NCI-H748 (cell line): ENCODE results near the gene CELSR1.
"Not testable (repeated sequence)": the region's sequence is repeated elsewhere in the genome, so short reads cannot be mapped to it uniquely, and the experiment has no call there.

Experiments
- DNase-seq: peaks from one replicate; lab custom pipeline; 2025; ENCODE audit not compliant: unreplicated experiment; lab: John Stamatoyannopoulos, UW

The CELSR1 gene

DNA sequence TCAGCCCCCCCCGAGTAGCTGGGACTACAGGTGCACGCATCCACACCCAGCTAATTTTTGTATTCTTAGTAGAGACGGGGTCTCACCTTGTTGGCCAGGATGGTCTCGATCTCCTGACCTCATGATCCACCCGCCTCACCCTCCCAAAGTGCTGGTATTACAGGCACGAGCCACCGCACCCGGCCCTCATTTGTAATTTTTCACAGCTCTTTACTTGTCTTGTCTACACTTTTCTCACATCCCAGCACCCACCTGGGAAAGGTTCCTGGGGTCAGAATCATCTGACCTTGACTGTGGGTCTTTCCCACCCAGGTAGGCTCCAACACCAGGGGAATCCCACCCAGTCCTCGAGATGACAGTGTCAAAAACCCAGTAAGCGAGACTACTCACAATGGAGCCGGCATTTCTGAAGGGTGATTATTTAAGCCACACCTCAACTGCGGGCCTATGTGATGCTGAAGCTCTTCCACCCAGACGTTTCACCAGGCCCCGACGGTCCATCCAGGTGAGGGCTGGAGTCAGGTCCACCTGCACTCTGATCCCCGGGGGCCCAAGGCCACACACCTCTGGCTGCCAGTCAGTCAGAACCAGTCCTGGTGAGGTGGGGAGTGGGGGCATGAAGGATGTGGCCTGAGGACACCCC is 23.4 kb downstream of the CELSR1 start:
- no peak for DNase-seq

DNA sequence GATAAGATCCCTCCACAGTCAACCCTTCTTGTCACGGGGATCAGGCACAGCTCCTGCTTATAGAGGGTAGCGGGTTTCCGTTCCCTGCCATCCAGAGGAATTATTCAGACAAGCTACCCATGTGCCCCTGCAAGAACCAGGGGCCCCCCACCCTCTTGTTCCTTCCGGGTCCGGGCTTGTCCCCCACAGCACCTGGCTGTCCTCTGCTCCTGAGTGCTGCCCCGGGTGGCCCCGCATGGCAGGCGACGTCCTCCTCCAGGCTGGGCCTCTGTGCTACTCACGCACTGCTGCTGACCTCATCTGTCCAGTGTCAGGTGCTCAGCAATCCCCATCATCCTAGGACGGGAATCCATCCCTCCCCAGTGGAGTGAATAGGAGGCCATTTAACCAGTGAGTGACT is 24.7 kb downstream of the CELSR1 start:
- no peak for DNase-seq

DNA sequence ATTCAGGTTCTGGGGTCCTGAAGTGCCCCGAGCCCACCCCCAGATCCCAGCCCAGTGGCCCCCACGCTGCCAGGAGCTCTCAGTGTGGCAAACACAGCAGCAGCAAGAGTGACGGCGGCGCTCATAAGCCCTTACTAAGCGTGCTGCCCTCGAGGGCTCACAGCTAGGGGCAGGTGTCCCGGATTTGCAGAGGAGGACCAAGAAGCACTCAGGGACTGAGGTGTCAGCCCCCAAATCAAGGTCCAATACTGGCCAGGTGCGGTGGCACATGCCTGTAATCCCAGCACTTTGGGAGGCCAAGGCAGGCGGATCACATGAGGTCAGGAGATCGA is 25.4 kb downstream of the CELSR1 start:
- DNase-seq: no peak

DNA sequence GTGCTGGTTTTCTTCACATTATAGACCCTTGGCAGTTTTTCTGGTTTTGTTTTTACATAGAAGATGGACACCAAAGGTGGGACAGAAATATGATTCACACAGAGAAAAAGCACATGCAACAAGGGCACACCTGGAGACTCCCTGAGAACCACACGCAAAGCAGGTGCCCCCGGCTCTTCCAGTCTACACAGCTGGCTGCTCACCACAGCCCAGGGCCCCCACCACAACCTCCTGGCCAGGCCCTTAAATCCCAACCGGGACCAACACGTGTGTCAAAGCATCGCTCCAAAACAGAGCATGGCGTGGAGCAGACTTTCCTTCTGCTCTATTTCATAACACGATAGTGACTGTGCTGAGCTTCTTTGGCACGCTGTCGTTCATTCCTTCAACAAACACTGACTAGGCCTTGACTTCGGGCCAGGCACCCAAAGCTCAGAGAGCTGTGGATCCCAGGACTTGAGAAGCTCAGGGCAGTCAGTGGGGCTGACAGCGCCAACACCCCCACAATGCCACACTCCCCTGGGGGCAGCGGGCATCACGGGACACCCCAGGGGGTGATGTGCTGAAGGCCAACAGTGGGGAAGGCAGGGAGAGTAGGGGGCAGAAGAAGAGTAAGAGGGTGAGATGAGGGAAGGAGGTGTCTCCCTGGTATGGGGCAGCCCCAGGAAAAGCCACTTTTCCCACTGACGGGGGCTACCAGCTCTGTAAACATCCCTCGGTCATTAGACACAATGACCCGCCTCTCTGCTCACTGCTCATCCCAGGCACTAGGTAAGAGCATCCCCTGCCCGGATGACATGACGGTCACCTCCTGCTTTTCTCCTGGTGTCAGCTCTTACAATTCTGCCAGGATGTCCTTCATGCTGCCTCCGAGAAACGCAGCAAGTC is 26.0 kb downstream of the CELSR1 start:
- no peak for DNase-seq

DNA sequence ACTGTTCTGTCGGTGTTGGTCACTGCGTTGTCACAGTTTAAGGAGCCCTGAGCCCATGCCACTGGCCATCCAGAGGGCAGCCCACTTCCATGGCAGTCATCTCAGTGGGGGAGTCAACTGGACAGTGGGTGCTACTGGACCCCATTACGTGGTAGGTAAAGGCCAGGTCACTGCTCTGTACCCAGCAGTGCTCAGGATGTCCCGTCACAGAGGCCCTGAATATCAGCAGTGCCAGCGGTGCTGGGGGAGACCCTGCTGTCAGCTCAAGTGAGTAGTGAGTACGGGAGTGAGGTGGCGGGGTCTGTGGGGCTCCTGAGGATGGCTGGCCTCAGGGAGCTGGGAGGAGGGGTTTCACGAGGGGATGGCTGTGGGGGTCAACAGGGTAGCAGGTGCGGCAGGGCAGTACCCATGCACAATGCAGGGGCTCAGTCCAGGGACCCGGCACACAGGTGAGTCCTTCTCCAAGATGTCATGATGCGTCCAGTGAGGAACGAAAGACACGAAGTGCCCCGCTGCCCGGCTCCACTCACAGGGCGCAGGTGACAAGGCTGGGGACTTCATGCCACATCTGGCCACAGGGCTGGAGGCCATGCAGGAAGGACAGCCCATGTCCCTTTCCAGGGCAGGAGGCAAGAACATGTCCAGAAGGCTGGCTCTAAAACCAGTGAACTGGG is 27.9 kb downstream of the CELSR1 start:
- DNase-seq: no peak

- no peak for DNase-seq
These were observed 28.9 kb downstream of the CELSR1 start for GRCh38 chr22:46508491-46508999.

DNA sequence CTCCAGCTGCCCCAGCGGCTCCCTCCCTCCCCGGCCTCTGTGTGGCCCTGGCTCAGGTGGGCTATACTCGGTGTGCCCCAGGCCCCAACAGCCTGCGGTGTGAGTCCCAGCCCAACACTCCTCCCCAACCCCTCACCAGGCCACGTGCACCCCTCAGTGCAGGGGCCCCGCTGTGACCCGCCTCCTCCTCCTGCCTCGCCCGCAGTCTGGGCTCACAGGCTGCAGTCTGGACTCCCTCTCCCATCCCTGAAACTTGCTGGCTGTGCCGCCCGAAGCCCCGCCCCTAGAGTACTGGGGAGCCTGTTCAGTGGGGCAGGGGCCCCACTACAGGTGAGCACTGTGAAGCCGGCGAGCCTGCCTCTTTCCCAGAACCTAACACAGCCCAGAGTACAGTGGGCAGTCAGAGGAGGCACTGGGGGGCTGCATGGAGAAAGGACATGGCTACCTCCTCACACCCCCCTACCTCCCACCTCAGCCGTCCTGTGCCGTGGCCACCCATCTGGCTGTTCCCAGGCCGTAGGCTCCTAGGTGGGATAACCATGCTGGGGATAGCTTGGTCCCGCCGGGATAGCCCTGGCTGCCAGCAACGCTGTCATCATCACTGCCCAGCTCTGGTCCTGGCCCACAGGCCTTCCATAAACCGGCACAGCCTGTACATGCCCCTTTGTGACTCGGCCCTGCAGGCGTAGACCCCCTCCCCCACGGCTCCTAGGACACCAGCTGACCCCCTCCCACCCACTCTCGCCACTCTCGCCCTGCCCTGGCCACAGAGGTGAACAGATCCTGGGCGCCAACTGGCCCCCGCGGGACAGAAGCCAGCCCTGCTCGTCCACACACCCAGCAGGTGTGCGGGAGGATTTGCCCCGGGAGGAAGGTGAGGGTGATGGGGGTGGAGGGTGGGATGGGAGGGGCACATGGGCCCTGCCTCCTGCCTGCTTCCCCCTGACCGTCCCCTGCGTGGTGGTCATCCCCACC is 29.7 kb downstream of the CELSR1 start:
- DNase-seq: no peak

- no peak for DNase-seq
These were observed 32.8 kb downstream of the CELSR1 start for GRCh38 chr22:46504584-46504983.

- DNase-seq: no peak
These were observed 34.8 kb downstream of the CELSR1 start for GRCh38 chr22:46502440-46503175.

DNA sequence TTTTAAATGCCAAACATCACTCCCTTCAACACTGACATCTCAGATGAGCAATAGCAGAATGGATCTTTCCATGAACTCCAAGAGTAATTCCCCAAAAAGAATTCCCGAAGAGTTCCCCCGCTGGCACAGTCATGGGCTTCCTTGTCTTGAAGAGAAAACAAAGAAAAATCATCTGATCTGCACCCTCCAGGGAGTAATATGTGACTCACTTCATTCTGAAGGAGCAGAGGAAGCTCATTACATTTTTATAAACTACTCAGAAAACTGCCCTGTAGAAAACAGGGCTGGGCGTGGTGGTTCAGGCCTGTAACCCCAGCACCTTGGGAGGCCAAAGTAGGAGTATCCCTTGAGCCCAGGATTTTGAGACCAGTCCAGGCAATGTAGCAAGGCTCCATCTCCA is 35.7 kb downstream of the CELSR1 start:
- DNase-seq: no peak

GRCh38 chr22:46501265-46501664 is 36.2 kb downstream of the CELSR1 start:
- not testable (repeated sequence) for DNase-seq

DNA sequence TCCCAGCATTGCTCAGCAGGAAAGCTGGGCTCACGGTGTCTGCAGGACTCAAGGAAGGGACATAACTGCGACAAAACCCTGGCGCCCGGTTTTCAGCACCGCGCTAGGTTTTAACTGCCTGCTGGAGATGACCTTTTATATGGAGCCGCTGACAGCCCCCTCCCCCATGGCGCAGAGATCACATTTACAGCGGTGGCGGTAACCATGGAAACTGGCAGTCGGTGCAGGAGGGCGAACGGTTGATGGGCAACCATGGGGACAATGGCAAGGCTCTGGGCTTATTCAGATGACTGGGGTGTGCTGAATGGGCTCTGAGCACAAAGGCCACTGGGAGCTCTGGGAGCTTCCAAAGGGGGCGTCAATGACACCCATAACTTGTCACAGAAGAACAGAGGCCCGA is 37.2 kb downstream of the CELSR1 start:
- DNase-seq: peak; percentile 94

- DNase-seq: no peak
These were observed 37.6 kb downstream of the CELSR1 start for GRCh38 chr22:46499805-46500189.

GRCh38 chr22:46491946-46492345 is 45.5 kb downstream of the CELSR1 start:
- no peak for DNase-seq

DNA sequence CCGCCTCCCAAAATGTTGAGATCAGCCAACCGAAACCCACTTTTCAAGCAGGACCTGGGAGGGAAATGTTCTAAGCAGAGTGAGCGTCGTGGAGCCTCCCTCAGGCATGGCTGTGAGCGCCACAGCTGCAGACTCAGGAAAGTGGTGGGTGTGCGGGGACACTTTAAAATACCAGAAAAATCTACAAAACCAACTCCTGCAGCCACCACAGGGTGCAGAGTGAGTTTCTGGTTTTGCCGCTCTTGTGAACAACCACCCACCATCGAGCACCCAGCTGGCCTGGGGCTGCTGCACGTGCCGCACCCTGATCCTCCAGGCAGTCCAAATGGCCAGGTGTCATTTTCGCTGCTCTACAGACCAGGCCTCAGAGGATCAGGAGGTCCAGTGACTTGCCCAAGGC is 46.9 kb downstream of the CELSR1 start:
- no peak for DNase-seq

DNA sequence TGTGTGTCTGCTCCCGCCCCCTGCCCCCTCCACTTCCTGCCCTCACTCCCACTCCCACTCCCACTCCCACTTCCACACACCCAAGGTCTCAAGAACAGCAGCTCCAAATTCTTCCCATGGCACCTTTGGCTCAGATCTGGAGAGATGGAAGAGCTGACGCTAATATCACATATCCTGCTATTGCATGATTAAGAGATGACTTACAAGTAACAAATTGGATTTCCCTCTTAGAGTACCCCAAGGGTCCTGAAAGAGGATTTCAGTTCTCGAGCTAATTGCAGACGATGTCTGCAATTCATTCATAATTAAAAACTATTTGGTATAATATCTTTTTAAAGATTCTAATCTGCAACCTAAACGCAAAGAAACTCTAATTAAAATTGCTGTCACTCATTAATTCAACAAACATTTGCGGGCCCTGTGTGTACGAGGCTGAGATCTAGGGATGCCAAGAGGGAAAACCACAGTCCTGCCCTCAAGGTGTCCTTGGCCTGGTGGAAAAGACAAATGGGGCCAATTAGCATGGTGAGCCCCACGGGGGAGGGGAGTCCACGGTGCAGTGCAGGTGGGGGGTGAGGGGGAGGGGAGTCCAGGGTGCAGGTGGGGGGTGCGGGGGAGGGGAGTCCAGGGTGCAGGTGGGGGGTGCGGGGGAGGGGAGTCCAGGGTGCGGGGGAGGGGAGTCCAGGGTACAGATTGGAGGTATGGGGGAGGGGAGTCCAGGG is 50.3 kb downstream of the CELSR1 start:
- DNase-seq: no peak

DNA sequence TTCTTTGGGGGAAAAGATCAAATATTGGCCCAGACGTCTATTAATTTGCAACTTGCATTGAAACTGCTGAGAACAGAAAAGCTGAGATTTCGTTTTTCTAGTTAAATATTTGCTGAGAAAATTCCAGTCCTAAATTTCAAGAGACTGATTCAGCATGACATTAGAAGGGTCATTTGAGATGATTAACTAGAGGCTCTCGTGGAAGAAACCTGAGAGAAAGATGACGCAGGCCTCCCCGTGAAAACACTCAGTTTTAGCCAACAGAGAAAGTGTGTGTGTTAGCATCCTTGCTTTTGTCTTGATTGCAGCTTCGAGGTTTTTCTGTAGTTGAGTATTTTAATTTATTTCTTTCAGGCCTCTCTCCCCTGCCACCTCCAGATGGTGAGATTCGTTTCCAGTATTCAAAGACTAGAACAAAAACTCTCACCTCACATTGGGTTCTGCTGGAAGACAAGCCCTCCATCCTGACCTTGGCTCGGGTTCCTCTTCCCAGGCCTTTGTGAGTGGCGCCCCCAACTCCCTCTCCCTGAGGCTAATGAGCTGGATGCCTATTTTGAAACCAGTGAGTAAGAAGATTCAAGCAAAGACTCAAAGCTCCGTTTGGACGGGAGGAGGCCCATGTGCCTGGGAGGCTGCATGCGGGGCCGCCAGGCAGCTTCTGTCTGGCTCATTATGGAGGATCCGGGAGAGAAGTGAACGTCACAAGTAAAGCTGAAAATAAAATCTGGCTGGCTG is 52.4 kb downstream of the CELSR1 start:
- DNase-seq: no peak

DNA sequence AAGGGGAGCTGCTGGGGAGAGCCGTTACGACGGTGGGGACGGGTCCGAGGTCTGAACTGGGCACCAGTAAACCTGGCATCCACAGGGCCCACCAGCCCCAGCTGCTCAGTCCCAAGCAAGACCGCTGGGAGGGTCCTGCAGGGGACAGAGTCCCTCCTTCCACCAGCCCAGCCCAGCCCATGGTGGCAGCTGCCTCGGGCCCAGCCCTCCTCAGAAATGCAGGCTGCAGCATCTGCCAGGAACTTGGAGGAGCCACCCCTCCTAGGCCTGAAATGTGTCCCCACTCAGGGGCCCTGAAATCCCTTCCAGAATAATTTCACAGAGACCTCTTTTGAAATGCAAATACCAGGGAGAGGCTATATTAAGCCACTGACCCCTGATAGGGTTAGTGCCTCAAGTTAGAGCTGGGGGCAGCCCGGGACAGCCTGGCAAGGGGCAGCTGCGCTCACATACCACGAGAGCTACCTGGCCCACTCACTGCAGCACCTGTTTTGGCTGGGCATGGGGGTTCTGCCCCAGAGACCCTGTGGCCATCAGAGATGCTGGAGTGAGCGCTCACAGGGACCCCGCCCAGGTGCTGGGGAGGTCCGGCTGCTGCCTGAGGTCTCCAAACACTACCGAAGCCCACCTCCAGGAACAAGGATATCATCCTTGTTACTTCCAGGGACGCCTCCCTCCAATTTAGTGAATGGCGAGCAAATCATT is 53.1 kb downstream of the CELSR1 start:
- no peak for DNase-seq
